VCaP (cell line): ENCODE results near the gene NBPF9.
"Not testable (repeated sequence)": the region's sequence is repeated elsewhere in the genome, so short reads cannot be mapped to it uniquely, and the experiment has no call there.

Source experiments
- H3K27ac ChIP-seq: fragments of 450-650 bp; 2 replicates; pipeline ENCODE4 v1.5.1; 2017

The NBPF9 gene

DNA sequence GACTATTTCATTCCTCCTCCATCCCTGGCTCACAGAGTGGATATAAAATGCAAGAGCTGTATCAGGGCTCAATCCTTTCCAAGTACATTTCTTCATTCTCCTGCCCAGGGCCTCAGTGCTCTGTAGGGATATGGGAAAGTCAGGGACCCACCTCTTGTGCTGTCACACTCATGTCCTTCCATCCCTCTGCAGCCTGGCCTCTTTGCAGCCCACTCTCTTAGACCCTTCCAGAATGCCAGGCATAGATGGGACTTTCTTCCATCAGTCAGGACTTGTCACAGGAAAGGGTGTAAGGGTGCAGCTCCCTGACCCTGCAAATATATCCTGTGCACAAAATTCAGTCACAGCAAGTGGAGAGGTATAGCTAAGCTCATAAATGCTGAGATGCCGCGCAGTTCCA lies 86.7 kb downstream of the NBPF9 start:
- not testable (repeated sequence) for H3K27ac ChIP-seq

DNA sequence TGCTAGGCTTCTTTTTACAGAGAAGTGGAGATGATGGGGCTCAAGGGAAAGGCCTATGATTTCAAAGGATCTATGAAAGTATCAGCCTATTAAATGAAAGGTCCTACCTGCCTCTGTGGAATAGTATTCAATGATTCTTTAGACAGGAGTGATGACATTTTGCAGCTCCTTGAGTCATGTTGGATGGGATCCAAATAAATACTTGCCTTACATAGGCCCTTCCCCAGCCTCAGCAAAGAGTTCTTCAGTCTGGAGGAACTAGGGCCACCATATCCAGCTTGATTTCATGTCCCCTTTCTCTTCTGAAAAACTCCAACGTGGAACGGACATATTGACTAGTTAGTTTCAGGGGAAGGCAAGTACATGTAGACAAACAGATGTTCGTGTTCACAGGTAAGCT lies 87.8 kb downstream of the NBPF9 start:
- not testable (repeated sequence) for H3K27ac ChIP-seq

DNA sequence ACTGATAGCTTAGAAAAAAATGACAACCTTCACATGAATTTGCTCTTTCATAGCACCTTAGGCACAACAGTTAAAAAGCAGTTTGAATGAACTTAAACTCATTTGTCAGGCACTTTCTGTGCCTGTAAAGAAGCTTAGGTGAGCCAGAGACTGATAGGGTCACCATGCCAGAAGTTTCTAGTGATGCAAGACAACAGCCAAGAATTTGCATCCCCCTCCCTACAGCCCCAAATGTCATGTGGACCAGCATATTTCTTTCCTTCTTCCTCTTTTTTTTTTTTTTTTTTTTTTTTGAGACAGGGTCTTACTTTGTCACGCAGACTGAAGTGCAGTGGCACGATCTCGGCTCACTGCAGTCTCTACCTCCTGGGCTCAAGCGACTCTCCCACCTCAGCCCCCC lies 89.8 kb downstream of the NBPF9 start:
- not testable (repeated sequence) for H3K27ac ChIP-seq

DNA sequence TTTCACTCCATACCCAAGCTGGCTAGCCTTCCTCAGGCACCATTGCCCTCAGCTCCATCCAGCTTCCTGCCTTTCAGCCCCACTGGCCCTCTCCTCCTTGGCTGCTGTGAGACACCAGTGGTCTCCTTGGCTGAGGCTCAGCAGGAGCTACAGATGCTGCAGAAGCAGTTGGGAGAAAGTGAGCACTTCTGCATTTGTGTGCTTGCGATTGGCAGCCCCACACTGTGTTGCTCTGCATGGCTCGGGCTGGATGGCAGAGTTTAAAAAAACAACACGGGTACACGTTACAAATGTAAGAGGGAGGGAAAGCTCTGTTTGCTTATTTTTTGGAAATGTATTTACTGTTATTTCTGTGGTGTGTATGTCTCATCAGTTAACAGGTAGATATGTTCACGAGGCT lies 90.8 kb downstream of the NBPF9 start:
- H3K27ac ChIP-seq, result not testable (repeated sequence)

DNA sequence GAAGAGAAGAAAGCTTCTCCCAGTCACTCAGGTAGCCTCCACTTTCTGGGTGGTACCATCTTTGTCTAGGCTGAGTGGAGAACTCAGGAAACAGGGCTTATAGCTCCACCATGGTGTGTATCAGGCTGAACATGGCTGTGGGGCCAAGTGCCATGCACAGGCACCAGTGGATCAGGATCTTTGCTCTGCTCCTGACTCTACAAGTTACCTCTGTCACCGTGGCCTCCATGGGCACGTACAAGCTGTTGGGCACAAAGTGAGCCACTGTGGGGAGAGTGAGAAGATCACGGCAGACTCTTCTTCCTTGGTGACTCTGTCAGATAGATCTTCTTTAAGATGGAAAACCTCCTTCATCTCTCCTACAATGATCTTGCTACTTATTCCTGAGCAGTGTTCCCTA lies 93.6 kb downstream of the NBPF9 start:
- not testable (repeated sequence) for H3K27ac ChIP-seq

DNA sequence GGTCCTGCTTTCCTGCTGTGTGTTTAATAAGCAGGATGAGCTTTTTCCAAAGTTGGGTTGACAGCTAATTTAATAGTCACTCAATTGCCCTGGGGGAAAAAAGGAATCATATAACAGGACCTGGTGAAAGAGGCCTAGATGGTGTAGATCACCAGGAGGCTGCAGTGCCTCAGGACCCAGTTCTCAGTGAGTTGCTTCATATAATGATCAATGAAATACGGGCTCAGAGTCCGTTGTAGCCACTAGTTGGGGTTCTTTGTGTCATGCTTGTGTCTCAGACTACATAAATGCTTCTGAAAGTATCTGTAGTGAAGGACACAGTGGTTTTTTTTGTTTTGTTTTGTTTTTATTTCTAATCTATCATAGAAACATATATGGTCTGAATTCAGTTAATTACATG lies 94.6 kb downstream of the NBPF9 start:
- not testable (repeated sequence) for H3K27ac ChIP-seq

DNA sequence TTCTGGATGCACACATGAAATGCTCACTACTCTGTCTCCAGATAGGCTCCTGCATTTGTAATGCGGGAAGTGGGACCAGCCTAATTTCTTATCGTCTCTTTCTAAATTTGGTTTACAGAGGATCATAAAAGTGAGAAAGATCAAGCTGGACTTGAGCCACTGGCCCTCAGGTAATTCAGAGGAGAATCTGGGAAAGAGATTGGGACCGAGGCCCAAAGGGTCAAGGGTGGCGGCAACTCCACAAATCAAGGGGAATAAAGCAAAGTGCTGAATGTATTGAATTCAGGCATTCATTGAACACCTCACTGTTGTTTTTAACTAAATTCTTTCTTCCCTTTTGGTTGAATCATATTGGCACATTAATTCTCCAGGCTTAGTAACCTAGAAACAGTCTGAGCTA lies 95.0 kb downstream of the NBPF9 start:
- not testable (repeated sequence) for H3K27ac ChIP-seq
